Posterior cingulate gyrus (tissue), 11 donors: Measurements from ENCODE around the gene NFATC1.

Experiments
- DNase-seq, 10 donors: peaks; one replicate each; pipeline versions ENCODE4 v3.0.0 to v3.0.0-alpha.2; 2020 to 2021; ENCODE audit warnings: mixed read lengths in 3 of 10
- intact Hi-C: fragments of 100-400 bp; cut with DNase I; formaldehyde crosslinking; loops from one replicate; pipeline ENCODE4 v1.15.1; 2023

NFATC1 gene

DNA sequence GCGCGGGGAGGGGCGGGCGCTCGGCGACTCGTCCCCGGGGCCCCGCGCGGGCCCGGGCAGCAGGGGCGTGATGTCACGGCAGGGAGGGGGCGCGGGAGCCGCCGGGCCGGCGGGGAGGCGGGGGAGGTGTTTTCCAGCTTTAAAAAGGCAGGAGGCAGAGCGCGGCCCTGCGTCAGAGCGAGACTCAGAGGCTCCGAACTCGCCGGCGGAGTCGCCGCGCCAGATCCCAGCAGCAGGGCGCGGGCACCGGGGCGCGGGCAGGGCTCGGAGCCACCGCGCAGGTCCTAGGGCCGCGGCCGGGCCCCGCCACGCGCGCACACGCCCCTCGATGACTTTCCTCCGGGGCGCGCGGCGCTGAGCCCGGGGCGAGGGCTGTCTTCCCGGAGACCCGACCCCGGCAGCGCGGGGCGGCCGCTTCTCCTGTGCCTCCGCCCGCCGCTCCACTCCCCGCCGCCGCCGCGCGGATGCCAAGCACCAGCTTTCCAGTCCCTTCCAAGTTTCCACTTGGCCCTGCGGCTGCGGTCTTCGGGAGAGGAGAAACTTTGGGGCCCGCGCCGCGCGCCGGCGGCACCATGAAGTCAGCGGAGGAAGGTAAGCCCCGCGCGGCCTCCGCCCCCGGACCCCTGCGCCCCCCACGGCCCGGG lies at the start of gene NFATC1:
TSS of gene NFATC1 (plus strand) at position 170 of the 644 bp plus-strand sequence. CDS start at position 465, 295 bp downstream.
- intact Hi-C loops: no loop called here
- peak in 5 of 10 donors; percentile 34 to 88 (median 79) for DNase-seq

GRCh38 chr18:79345981-79346380 lies 49.7 kb upstream of the NFATC1 start:
- intact Hi-C loops: no loop called here
- no peak for DNase-seq

DNA sequence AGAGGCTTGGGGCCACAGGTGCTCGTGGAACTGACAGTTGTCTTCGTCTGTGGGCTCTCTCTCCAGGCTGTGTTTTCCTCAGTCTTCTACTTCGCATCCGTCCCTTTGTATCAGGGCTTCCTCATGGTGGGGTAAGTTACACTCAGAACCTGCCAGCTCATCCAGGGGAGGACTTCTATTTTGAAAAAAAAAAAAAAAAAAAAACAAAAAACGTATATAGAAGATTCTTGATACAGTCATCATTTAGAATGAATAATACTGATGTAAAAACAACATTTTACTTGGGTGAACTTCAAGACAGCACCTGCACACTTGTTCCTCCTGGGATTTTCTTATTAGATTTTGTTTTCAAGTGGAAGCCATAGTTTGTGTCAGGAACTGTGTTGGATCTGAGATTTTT lies 47.7 kb upstream of the NFATC1 start:
- intact Hi-C loops: no loop called here
- DNase-seq: no peak

DNA sequence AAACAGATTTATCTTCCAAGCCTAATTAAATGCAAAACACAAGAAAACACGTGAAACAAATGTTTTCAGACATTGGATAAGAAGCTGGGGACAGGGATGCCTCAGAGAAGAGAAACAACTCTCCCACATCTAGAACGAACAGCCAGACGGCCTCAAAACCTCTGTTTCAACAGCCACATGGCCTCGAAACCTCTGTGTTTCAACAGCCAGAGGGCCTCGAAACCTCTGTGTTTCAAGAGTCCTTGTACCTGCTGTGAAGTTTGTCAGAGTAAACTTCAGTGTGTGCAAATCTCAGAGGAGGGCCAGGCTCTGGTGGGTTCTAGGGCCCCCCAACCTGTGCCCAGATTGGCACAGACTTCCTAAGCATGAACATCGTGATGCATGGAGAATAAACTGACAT lies 43.3 kb upstream of the NFATC1 start:
- intact Hi-C loops: no loop called here
- no peak for DNase-seq

DNA sequence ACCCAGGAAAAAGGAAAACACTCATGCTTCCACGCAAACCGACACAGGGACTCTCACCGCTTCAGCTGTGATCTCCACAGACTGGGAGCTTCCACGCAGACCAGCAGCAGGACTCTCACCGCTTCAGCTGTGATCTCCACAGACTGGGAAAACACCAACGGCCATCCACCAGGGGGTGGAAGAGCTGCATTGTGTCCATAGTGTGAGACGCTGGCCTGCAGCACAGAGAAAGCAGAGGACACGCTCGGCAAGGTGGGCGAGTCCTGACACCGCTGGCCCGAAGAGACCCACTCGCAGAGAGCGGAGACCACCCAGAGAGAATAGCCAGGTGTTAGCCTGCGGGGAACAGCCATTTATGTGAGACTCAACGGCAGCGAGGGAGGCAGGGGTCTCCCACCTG lies 42.5 kb upstream of the NFATC1 start:
- DNase-seq: peak in 6 of 10 donors; percentile 22 to 92 (median 59)
- intact Hi-C loops: no loop called here

- intact Hi-C loops: no loop called here
- DNase-seq: no peak
Measured at GRCh38 chr18:79354350-79354749, 41.4 kb upstream of the NFATC1 start.

- peak in 3 of 10 donors; percentile 23 to 85 (median 60) for DNase-seq
- intact Hi-C loops: no loop called here
Measured at GRCh38 chr18:79355433-79356335, 40.0 kb upstream of the NFATC1 start.

DNA sequence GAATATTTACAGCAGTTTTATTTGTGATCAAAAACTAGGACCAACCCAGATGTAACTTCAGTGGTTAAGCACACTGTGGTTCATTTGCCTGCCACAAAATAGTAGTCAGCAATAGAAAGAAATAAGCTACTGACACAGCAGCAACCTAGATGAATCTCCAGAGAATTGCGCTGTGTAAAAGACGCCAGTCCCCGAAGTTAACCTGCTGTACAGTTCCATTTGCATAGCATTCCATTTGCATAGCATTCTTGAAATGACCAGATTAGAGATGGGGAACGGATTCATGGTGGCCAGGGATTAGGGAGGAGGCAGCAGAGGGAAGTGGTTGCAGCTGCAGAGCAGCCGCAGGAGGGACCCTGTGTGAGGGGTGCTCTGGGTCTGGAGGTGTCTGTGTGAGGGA lies 39.3 kb upstream of the NFATC1 start:
- intact Hi-C loops: no loop called here
- no peak for DNase-seq

DNA sequence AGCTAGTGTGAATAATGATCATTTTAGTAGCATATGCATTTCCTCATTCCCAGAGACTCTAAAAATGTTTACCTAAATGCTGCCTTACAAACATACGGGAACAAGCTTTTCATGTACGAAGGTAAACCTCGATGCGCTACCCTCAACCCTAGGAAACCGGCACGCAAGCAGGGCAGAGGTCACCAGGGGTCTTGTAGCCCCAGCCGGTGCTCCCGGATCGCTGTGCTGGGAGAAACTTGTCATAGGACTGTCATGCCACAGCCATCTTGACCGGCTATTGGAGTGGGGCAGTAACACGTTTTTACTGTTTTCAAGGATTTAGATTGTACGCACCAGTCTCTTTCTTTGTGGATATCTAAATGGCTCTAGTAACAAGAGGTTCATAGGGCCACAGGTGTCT lies 34.8 kb upstream of the NFATC1 start:
- intact Hi-C loops: no loop called here
- DNase-seq: no peak

DNA sequence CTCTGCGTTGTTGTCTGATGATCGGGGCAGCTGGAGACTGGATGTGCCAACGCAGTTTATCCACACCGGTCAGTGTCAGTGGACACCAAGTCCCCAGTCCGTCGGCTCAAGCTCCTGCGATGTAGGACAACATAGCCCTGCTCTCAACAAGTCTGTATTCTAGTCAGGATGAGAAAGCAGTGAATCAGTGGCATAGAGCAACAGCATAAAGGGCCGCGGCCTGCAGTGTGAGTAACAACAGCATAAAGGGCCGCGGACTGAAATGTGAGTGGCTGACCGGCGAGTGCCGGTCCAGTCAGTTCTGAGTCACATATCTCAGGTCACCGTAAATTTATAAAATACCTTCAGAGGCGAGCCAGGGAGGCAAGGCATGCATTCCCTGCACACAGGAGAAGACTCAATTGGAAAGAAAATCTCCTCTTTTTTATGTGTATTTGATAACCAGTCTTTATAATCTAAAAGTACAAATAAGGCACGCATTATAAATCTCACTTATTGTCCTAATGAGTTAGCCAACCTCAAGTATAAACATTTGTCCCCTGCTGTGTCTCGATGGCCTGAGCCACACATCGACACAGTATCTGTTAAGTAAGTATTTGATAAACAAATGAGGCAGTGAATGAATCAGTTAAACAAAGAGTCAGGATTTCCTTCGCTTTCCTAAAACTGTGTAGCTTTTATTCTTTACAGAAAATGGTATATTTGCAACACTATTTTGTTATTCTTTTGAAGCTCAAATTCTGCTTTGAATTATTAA lies 33.8 kb upstream of the NFATC1 start:
- DNase-seq: no peak
- intact Hi-C loops: no loop called here

GRCh38 chr18:79365701-79366100 lies 30.0 kb upstream of the NFATC1 start:
- peak in 1 of 10 donors; percentile 52 for DNase-seq
- intact Hi-C loops: no loop called here

DNA sequence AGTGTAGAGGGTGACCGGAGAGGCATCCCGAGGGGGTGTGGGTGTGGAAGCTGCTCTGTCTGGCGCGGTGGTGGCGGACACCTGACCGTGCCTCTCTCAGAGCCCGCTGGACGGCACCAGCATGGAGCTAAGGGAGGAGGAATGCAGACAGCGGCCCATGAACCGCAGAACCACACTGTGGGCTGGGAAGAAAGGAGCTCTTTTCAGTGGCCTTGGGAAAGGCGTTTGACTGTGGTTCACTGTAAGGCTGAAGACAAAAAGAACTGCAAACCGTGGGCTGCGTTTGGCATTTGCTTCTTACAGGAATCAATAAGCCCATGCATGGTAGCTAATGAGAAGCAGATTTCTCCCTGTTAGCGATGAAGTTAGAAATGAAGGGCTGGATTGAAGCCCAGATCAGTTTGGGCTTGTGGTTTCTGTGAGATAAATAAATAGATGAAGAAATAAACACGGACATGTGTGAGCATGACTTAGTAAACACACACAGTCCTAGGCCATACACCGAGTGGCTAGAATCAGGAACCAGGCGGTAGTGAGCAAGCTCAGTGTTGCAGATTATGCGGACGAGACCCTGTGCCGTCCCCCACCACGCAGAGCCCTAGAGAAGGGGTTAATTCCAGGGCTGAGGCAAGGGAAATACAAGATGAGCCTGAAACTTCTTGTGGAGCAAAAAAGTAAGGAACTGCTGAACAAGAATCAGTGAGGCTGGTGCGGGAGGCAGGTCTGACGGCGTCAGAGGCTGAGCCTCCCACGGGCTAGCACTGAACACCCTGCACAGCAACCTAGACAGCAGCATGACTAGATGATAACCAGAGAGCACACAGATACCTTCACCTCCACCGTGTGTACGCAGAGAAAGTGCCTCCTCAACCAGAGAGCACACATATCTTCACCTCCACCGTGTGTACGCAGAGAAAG lies 29.3 kb upstream of the NFATC1 start:
- no peak for DNase-seq
- intact Hi-C loops: no loop called here

- no peak for DNase-seq
- intact Hi-C loops: no loop called here
Measured at GRCh38 chr18:79367480-79367879, 28.2 kb upstream of the NFATC1 start.

- DNase-seq: no peak
Measured at GRCh38 chr18:79367989-79368388, 27.7 kb upstream of the NFATC1 start.

GRCh38 chr18:79368681-79369080 lies 27.0 kb upstream of the NFATC1 start:
- no peak for DNase-seq
- intact Hi-C loops: no loop called here

More at GRCh38 chr18:79367989-79368388, 27.7 kb upstream of the NFATC1 start:
- intact Hi-C loops: no loop called here

DNA sequence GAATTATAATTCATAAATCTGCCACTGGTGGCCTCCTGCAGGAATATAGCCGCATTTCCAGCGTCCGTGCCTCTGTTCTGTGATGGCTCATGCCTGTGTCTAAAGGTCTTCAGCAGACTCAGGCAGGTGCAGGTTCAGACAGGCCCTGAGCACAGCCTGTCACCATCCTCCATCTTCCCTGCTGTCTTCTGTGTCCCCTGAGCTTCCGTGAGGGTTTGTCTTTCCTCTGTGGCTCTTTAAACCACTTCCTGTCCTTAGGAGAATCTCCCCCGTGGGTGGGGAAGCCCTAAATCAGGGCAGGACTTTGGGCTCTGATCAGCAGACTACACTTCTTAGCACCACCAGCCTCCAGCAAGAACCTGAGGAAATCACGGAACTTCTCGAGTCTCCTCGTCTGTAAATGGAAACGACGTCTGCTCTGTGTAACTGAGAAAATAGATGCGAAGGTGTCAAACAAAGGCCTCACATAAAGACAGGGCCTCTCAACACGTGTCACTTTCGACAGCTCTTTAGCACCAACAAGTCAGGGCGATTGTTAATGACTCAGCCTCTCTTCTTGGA lies 24.1 kb upstream of the NFATC1 start:
- no peak for DNase-seq
- intact Hi-C loops: no loop called here

DNA sequence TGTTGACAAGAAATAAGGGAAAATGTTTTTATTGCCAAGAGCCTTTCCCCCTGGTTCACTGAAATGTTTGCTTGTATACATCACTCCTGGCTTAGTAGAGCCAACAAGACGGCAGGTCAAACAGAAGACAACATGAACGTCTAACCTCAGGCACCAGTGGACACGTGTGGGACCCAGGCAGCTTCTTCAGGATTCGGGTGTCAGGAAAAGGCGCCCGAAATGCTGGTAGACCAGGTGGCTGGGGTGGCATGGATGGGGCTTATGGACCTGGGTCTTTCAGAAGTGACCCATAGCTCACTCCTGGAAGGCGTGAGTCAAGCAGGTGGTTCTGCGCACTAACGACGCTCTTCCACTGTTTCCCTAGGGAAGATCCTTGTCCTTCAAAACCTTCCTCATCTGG lies 23.3 kb upstream of the NFATC1 start:
- DNase-seq: peak in 2 of 10 donors; percentile 45 to 66
- intact Hi-C loops: no loop called here

GRCh38 chr18:79372991-79373390 lies 22.7 kb upstream of the NFATC1 start:
- intact Hi-C loops: no loop called here
- no peak for DNase-seq

GRCh38 chr18:79373736-79374135 lies 22.0 kb upstream of the NFATC1 start:
- intact Hi-C loops: no loop called here
- peak in 1 of 10 donors; percentile 59 for DNase-seq
